Mononuclear cell (primary cell): ENCODE results near the gene AGMO. TPM values are rescaled to one million over a fixed set of nuclear protein-coding genes. Genes with fewer than 3 reads are reported as not detected.
"Not testable (repeated sequence)": the region's sequence is repeated elsewhere in the genome, so short reads cannot be mapped to it uniquely, and the experiment has no call there.

Experiments
- H3K27me3 ChIP-seq: 2 replicates; pipeline ENCODE4 v1.6.0; 2011; ENCODE audit warnings: low read length, control low read depth; ENCODE audit not compliant: insufficient read depth
- H3K4me1 ChIP-seq: 2 replicates; pipeline ENCODE4 v1.5.1; 2011; ENCODE audit warnings: mild to moderate bottlenecking, low read length, control low read depth; ENCODE audit not compliant: insufficient read depth
- H3K4me3 ChIP-seq: 2 replicates; pipeline ENCODE4 v1.5.1; 2011; ENCODE audit warnings: mild to moderate bottlenecking, low read length, moderate library complexity
- H3K9me3 ChIP-seq: 2 replicates; pipeline ENCODE4 v1.5.1; 2011; ENCODE audit warnings: low read depth, mild to moderate bottlenecking, control low read depth, low read length
- total RNA-seq: library from RNA; depleted of rRNA; stranded (reverse); fragments of >200 nt; gene quantifications from one replicate; pipeline ENCODE4 v1.2.3, GENCODE V29; 2012

The AGMO gene
- total RNA-seq, 1 donor, result not detected

DNA sequence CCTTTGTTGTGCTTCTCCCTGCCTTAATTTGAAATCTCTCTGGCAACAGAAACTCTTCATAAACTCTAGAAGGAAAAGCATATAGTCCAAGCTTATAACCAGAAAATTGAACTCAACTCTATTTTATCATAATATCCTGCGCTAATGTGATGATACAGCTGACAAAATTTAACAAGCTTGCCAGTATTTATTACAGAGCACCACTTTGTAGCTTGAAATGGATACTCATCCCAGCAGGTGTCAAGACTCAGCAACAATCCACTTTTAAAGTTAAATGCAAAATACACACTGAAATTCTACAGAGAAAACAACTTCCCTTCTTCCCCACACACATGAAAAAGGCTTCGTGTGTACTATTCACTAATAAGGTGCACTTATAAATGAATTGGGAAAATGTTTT lies 228.9 kb downstream of the AGMO start:
- H3K4me1 ChIP-seq, result no peaks in the 10 kb centered on the region
- H3K27me3 ChIP-seq, result no peaks in the 10 kb centered on the region
- H3K4me3 ChIP-seq, result no peak overlapping the region

DNA sequence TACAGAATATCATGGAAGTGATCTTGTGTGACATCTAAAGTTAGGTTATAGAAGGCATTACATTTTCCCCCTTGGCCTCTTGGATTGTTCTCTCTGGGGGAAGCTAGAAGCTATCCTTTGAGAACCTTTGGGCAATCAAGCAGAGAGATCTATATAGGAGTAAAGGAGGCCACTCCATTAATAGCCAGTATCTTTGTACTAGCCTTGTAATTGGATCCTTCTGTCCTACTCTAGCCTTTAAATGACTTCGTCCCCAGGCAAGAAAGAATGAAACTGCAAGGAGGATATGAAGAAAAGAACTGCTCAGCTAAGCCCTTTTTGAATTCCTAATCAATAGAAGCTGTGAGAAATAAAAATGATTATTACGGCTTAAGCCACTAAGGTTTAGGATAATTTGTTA lies 230.9 kb downstream of the AGMO start:
- no peaks in the 10 kb centered on the region for H3K4me1 ChIP-seq

More for the DNA sequence above, 228.9 kb downstream of the AGMO start:
- H3K9me3 ChIP-seq, result no peaks in the 10 kb centered on the region

DNA sequence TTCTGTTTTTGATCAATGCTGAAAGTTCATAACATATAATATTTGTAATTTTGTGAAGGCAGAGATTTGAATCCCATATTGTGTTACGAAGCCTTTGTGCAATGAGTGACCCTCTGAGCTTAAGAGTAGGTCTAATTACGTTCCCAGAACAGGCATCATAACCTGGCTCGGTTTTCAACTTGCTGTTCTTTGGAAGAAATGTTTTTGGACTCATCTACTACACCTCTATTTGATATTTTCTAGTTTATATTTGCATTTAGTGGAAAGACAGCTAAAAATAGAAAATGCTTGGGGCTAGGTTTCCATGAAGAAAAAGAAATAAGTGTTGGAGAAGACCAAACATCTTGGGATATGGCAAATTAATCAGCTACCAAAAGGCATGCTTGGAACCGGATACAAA lies 234.8 kb downstream of the AGMO start:
- no peaks in the 10 kb centered on the region for H3K4me1 ChIP-seq
- no peaks in the 10 kb centered on the region for H3K27me3 ChIP-seq
- no peaks in the 10 kb centered on the region for H3K9me3 ChIP-seq
- no peak overlapping the region for H3K4me3 ChIP-seq

More for the DNA sequence above, 230.9 kb downstream of the AGMO start:
- Histone ChIP-seq H3K9me3 (no peaks in the 10 kb centered on the region), H3K4me3 (no peak overlapping the region), H3K27me3 (no peaks in the 10 kb centered on the region)

DNA sequence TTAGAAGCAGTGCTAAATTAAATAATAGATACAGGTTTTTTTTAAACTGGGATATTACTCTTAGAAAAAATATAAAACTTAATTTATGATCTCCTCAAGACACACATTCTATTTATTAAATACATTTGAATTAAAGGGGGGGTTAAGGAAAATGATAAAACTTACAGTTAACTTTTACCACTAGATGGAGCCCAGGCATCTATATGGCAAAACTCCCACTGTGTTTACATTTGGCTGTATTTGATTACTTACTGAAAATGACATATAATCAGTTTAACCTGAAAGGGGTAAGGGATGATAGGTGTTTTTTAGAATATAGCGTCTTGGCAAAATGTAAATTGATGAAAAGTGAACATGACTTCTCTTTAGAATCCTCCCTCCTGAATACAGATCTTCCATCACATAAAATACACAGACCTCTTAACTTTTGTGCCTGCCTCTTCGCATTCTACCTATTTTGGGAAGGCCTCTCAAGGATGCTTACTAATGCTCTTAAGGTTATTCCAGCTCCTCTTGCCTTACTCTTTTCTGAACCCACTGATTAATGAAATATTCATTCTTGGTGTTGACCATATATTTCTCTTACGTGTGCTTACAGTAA lies 235.7 kb downstream of the AGMO start:
- no peaks in the 10 kb centered on the region for H3K4me1 ChIP-seq
- no peaks in the 10 kb centered on the region for H3K27me3 ChIP-seq
- no peaks in the 10 kb centered on the region for H3K9me3 ChIP-seq
- no peak overlapping the region for H3K4me3 ChIP-seq

DNA sequence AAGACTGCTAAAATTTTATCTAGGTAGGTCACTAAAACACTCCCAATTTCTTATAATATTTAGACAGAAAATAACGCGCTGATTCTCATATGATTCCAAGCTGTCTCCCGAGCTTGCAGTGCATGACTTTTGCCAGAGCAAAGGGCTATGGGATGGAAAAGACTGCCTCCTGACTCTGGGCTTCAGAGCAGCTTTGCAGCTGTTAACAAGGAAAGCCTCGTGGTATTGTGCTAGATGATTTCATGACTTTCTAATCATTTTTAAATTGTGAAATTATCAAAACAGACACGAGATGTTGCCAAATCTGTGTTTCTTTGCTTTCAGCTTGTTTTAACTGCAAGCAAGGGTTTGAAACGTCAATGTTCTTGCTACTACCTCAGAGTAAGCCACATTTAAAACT lies 238.3 kb downstream of the AGMO start:
- no peak overlapping the region for H3K4me3 ChIP-seq
- H3K27me3 ChIP-seq, result no peaks in the 10 kb centered on the region
- no peaks in the 10 kb centered on the region for H3K4me1 ChIP-seq
- no peaks in the 10 kb centered on the region for H3K9me3 ChIP-seq

DNA sequence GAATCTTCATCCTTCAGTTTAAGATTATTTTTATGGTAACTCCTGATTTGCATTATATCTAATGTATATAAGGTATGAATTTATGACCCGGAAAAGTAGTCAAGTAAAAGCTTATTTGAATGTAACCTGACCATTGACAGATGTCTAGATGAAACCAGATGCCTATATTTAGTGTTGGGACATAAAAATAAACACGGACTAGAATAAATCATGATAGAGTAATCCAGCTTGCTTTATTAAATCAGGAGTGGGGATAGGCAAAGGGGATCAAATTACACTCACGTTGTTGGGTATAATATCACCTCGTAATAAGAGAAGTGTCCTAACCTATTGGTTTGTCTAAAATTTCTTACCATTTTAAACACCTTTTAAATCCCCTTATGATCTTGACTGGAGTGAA lies 244.6 kb downstream of the AGMO start:
- H3K4me3 ChIP-seq, result no peak overlapping the region
- H3K27me3 ChIP-seq, result no peaks in the 10 kb centered on the region
- H3K9me3 ChIP-seq, result no peaks in the 10 kb centered on the region
- no peaks in the 10 kb centered on the region for H3K4me1 ChIP-seq

DNA sequence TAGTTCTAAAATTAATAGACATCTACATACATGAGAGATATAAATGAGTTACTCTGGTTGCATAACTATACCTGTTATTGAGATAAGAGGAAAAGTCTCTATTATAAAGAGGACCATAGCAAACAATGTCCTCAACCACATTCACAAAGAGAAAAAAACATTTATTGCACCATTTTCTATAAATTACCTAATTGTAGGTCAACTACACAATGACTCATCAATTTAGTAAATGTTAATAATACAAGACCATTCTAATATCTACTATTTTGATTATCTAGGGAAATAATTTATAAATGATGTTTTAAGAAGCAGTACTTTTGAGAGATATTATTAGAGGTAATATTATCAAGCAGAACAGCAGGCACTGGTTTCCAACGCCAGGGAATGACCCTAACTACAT lies 246.1 kb downstream of the AGMO start:
- Histone ChIP-seq H3K4me3 (no peak overlapping the region), H3K4me1 (no peaks in the 10 kb centered on the region), H3K27me3 (no peaks in the 10 kb centered on the region), H3K9me3 (no peaks in the 10 kb centered on the region)

DNA sequence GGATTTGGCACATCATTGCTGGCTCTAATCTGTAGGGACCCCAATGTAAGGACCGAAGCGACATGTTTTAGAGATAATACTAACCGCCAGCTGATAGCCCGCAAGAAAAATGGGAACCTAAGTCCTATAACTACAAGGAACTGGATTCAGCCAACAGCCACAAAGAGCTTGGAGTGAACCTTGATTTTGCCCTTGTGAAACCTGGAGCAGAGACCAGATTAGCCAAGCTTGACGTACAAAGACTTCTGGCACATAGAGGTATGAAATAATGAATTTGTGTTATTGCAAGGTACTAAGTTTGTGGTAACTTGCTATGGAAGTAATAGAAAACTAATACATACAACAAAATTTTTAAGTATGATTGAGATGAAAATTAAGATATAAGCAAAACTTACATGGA lies 246.9 kb downstream of the AGMO start:
- Histone ChIP-seq H3K4me3 (no peak overlapping the region), H3K4me1 (no peaks in the 10 kb centered on the region), H3K9me3 (no peaks in the 10 kb centered on the region), H3K27me3 (no peaks in the 10 kb centered on the region)

DNA sequence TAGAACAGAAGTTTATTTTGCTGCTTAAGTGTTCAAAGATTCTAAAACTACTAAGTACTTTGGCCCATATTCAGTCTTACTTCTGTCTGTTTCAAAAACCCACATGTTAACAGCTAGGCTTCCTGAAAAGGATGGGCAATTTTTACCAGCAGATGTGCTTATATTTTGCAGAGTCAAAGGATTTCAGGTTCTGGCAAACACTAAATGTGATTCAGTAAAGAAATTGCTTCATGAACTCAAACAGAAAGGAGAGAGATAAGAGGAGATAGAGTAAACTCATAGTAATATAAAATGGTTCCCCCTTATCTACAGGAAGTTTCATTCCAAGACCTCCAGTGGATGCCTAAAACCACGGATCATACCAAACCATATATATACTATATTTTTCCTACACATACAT lies 248.5 kb downstream of the AGMO start:
- H3K27me3 ChIP-seq, result no peaks in the 10 kb centered on the region
- H3K4me3 ChIP-seq, result no peak overlapping the region
- H3K9me3 ChIP-seq, result no peaks in the 10 kb centered on the region
- no peaks in the 10 kb centered on the region for H3K4me1 ChIP-seq

DNA sequence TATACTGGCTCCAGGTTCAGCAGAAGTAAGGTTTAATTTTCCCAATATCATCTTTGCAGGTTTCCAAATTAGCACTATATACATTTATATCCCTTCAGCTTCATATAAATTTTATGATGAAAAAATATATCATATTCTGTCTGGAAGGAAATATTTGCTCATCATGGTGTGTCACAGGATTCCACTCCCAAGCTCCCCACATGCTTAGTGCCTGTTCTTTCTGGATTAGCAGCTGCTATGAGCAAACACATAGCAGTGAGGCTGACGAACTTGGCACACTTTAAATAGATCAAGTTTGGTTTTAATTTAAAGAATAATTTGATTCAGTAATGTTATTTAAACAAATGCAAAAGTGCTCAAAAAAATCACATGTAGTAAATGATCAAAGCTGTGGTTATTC lies 251.9 kb downstream of the AGMO start:
- Histone ChIP-seq H3K27me3 (no peaks in the 10 kb centered on the region), H3K9me3 (no peaks in the 10 kb centered on the region), H3K4me3 (no peak overlapping the region), H3K4me1 (no peaks in the 10 kb centered on the region)

DNA sequence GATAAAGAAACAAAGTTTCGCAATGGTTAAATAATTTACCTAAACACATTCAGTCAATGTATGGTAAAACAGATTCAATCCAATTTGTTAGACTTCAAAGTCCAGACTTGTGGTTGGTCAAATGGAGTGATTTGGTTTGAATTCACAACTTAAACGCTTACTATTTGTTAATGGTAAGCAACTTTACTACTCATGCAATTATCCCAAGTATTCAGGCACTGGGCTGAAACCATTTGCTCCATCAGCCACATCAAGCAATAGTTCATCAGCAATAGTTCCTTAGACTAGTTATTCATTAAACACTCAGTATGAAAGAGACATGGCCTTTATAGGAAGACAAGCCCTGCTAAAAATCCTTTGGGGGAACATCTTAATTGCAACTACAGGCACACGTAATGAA lies 253.0 kb downstream of the AGMO start:
- Histone ChIP-seq H3K27me3 (no peaks in the 10 kb centered on the region), H3K4me3 (no peak overlapping the region), H3K9me3 (no peaks in the 10 kb centered on the region), H3K4me1 (no peaks in the 10 kb centered on the region)

DNA sequence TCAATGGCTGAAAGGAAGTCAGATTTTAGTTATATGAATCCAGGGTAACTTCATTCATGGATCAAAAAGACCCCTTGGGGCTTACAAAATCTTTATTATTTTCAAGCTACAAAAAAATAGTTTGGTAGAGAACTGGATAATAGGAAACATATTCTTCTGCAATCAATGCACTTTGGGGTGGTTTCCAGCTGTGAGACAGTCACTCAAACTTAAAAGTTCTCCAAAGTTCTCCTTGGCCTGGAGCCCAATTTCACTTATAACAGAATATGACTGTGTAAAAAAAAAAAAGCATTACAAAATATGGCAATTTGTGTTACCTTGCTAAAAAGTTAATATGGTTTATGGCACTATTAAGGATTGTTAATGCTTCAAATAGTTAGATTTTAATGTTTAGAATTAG lies 255.5 kb downstream of the AGMO start:
- Histone ChIP-seq H3K4me1 (no peaks in the 10 kb centered on the region), H3K4me3 (no peak overlapping the region), H3K9me3 (no peaks in the 10 kb centered on the region)

DNA sequence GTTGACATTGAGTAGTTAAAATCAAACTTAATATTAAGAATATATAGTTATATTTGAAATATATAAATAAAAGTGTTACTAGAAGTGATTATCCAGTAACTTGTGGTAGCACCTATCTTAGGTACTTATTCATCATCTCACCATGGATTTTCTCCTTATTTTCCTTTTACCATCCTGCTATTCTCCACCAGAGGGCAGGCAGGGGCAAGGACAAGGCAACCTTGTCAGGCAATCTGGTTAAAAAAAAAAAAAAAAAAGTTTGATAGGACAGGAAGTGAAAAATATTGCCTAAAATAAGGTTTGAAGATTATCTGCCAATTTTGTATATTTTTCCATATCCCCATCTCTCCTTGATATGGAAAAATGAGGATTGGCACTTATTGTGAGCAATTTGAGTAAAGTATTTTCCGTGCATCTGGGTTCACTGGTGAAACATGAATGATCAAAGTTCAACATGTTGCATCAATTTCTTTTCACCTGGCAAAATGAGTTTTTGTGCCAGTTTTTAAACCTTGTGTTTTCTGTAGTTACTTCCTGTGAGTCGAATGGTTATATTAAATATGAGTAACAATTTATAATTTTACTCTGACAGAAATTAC lies 256.7 kb downstream of the AGMO start:
- no peaks in the 10 kb centered on the region for H3K9me3 ChIP-seq
- no peaks in the 10 kb centered on the region for H3K4me1 ChIP-seq

More for the DNA sequence above, 255.5 kb downstream of the AGMO start:
- H3K27me3 ChIP-seq, result no peaks in the 10 kb centered on the region

DNA sequence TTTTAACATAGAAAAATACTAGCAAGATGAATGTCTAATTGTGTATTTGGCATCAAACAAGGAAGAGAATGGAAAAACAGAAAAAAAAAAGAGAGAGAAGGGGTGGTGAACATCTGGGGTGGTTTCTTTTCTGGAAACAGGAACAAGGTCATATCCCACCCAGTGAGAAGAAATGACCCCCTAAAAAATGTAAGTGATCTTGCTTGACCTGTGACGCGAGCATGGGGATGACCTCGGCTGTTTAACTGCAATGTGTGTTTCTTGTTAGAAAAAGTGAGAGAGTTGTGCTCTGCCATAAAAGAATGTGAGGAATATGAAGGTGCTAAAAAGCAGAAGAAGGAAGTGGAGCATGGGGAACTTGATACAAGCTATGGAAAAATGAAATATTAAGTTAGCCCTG lies 258.5 kb downstream of the AGMO start:
- no peaks in the 10 kb centered on the region for H3K27me3 ChIP-seq
- no peaks in the 10 kb centered on the region for H3K4me1 ChIP-seq
- no peak overlapping the region for H3K4me3 ChIP-seq
- H3K9me3 ChIP-seq, result no peaks in the 10 kb centered on the region

More for the DNA sequence above, 256.7 kb downstream of the AGMO start:
- H3K4me3 ChIP-seq, result no peak overlapping the region
- no peaks in the 10 kb centered on the region for H3K27me3 ChIP-seq

DNA sequence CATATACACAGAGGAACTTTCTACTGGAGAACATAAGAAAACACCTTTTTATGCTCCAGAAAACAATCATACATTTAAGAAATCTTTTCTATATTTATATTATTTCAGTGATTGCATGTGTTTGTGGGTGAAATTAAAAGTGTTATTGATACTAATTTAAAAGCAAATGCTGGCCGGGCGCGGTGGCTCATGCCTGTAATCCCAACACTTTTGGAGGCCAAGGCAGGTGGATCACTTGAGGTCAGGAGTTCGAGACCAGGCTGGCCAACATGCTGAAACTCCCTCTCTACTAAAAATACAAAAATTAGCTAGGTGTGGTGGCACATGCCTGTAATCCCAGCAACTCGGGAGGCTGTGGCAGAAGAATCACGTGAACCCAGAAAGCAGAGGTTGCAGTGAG lies 260.8 kb downstream of the AGMO start:
- H3K4me3 ChIP-seq, H3K27me3 ChIP-seq, H3K4me1 ChIP-seq, H3K9me3 ChIP-seq: not testable (repeated sequence)

DNA sequence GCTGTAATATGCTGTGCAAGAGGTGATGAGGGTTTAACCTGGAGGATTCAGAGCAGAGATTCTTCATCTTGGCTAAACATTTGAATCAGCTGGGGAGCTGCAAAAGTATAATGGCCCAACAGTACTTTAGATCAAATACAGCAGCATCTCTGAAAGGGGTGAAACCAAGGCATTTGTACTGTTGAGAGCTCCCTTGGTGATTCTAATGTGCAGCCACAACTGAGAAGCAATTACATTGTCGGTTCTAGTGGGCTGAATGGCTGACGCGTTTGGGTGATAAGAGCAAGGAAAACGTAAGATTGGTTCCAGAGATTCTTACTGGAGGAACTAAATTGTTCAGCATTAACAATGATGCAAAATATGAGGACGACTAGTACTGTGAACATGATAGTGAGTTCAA lies 269.7 kb downstream of the AGMO start:
- H3K4me3 ChIP-seq, result no peak overlapping the region
- no peaks in the 10 kb centered on the region for H3K4me1 ChIP-seq
- H3K27me3 ChIP-seq, result no peaks in the 10 kb centered on the region
- H3K9me3 ChIP-seq, result no peaks in the 10 kb centered on the region
